RWPE2 (cell line): ENCODE results near the gene TAX1BP3.

Experiments
- ATAC-seq: fragments of 200-7000 bp; cut with Tn5 transposase; 3 replicates; pipeline ENCODE4 v1.9.1; 2021; ENCODE audit warnings: low read depth
- DNase-seq: peaks from one replicate; pipeline ENCODE4 v3.0.0-alpha.2; 2020; ENCODE audit warnings: low spot score
- H3K27ac ChIP-seq: fragments of 450-650 bp; 2 replicates; pipeline ENCODE4 v1.5.1; 2017; ENCODE audit warnings: mild to moderate bottlenecking; ENCODE audit not compliant: poor library complexity, severe bottlenecking
- H3K27me3 ChIP-seq: fragments of 250-450 bp; sonication (Bioruptor Pico); 2 replicates; pipeline ENCODE4 v1.5.1; 2021; ENCODE audit warnings: mild to moderate bottlenecking, moderate library complexity; ENCODE audit not compliant: insufficient read depth, poor library complexity, severe bottlenecking
- H3K36me3 ChIP-seq: fragments of 250-450 bp; sonication (Bioruptor Pico); 2 replicates; pipeline ENCODE4 v1.5.1; 2020; ENCODE audit warnings: low read depth, mild to moderate bottlenecking, moderate library complexity
- H3K4me1 ChIP-seq: fragments of 250-450 bp; sonication (Bioruptor Pico); 2 replicates; pipeline ENCODE4 v1.5.1; 2021; ENCODE audit warnings: mild to moderate bottlenecking, moderate library complexity; ENCODE audit not compliant: insufficient read depth, poor library complexity, severe bottlenecking
- H3K4me3 ChIP-seq: fragments of 250-450 bp; sonication (Bioruptor Pico); 2 replicates; pipeline ENCODE4 v1.5.1; 2021; ENCODE audit warnings: mild to moderate bottlenecking, moderate library complexity; ENCODE audit not compliant: severe bottlenecking
- H3K9me3 ChIP-seq: fragments of 250-450 bp; sonication (Bioruptor Pico); 2 replicates; pipeline ENCODE4 v1.5.1; 2021; ENCODE audit warnings: mild to moderate bottlenecking, moderate library complexity; ENCODE audit not compliant: severe bottlenecking
- TF ChIP-seq, protein P1 (sequence below): fragments of 450-650 bp; IDR thresholded peaks from one replicate; pipeline ENCODE4 v1.5.1; 2017; ENCODE audit warnings: mild to moderate bottlenecking, moderate library complexity; ENCODE audit not compliant: poor library complexity, severe bottlenecking

Gene TAX1BP3

DNA sequence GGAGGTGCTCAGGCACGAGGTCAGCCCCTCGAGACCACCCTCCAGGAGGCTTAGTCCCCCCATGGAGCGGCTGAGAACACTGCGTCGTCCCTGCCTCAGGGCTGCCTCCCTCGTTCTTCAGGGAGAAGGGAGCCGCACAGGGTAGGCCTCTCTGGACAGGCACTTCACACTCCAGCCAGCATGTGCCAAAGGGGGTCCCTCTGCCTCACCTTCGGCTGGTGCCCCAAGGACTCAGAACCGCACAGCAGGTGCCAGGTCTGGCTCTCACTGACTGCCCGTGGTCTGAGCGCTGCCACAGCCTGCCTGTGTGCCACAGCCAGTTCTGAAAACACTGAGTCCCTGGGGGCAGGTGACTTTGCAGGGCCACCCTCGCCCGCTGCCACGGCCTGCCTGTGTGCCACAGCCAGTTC, 20.5 kb upstream of the TAX1BP3 start:
- H3K27me3 ChIP-seq, result no peaks in the 10 kb centered on the region
- no peaks in the 10 kb centered on the region for H3K9me3 ChIP-seq
- no peak overlapping the region for H3K27ac ChIP-seq
- no peaks in the 10 kb centered on the region for H3K36me3 ChIP-seq
- no peak for DNase-seq
- TF ChIP-seq, protein P1, sequence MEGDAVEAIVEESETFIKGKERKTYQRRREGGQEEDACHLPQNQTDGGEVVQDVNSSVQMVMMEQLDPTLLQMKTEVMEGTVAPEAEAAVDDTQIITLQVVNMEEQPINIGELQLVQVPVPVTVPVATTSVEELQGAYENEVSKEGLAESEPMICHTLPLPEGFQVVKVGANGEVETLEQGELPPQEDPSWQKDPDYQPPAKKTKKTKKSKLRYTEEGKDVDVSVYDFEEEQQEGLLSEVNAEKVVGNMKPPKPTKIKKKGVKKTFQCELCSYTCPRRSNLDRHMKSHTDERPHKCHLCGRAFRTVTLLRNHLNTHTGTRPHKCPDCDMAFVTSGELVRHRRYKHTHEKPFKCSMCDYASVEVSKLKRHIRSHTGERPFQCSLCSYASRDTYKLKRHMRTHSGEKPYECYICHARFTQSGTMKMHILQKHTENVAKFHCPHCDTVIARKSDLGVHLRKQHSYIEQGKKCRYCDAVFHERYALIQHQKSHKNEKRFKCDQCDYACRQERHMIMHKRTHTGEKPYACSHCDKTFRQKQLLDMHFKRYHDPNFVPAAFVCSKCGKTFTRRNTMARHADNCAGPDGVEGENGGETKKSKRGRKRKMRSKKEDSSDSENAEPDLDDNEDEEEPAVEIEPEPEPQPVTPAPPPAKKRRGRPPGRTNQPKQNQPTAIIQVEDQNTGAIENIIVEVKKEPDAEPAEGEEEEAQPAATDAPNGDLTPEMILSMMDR, result no peak
- no peaks in the 10 kb centered on the region for H3K4me1 ChIP-seq
- no peak for ATAC-seq
- no peak overlapping the region for H3K4me3 ChIP-seq

DNA sequence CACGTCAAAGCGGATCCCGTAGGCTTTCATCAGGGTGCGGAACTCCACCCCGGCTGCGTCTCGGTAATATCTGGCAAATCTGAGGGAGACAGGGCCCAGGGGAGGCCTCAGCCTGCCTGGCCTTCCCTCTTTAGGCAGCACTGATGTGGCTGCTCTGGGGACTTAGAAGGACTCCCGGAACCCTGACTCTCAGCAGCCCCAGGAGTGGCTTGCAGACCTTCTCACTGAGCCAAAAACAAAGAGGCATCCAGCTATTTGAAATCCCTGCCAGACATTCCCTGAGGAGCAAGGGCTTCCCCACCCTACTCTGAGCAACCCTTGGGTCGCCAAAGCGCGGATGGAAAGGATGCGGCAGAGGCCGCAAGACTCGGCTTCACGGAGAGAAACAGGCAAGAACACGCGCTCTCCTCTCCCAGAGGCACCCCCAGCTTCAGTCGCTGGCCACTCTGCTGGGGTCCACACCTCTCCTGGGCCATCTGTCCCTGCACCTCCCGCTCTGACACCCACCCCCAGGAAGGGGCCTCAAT, 19.7 kb upstream of the TAX1BP3 start:
- peak; percentile 28; the same call in 1 of the 3 replicates for ATAC-seq
- no peak for DNase-seq

DNA sequence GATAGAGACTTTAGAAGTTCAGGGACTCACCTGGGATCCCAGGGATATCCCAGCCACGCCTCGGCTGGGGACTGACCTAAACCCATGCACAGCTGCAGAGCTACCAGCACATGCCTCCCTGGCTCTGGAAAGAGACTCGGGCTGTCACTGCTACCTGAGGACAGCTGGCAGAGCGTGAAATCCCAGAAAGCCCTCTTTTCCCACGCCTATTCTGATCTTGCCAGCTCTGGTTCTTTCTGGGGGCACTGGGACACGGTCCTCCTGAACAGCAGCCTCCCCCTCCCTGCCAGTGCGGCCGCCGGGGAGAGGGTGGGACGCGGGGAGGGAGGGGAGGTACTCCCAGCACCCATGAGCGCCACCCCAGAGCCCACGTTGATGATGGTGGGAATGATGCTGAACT, 16.8 kb upstream of the TAX1BP3 start:
- Histone ChIP-seq H3K9me3 (no peaks in the 10 kb centered on the region), H3K4me3 (no peak overlapping the region), H3K27me3 (no peaks in the 10 kb centered on the region), H3K36me3 (no peaks in the 10 kb centered on the region), H3K27ac (no peak overlapping the region), H3K4me1 (no peaks in the 10 kb centered on the region)
- ATAC-seq (peak; percentile 38; the same call in 1 of the 3 replicates), DNase-seq (no peak)
- TF ChIP-seq, protein P1, result no peak

More for the DNA sequence above, 19.7 kb upstream of the TAX1BP3 start:
- no peaks in the 10 kb centered on the region for H3K4me1 ChIP-seq
- no peaks in the 10 kb centered on the region for H3K9me3 ChIP-seq
- no peaks in the 10 kb centered on the region for H3K36me3 ChIP-seq
- H3K27me3 ChIP-seq, result no peaks in the 10 kb centered on the region
- H3K4me3 ChIP-seq, result no peak overlapping the region
- TF ChIP-seq, protein P1, result no peak
- no peak overlapping the region for H3K27ac ChIP-seq

DNA sequence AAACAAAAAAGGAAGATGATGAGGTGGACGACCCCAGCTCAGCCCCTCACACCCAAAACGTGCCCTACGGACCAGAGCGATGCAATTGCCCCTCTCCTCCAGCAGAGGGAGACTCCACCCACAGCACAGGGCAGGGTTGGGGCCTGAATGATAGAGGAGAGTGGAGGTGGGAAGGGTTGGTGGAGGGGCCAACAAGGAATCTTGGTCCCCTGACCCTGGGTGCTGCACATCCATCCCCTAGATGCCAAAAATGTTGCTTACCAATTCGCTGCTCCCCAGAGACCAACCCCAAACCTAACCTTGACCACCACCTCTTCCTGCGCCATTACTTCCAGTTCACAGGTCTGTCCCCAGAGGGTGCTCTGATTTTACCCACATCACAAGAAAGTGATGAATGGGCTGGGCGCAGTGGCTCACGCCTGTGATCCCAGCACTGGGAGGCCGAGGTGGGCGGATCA, 14.7 kb upstream of the TAX1BP3 start:
- peak; percentile 50; the same call in 2 of the 3 replicates for ATAC-seq
- DNase-seq, result no peak

DNA sequence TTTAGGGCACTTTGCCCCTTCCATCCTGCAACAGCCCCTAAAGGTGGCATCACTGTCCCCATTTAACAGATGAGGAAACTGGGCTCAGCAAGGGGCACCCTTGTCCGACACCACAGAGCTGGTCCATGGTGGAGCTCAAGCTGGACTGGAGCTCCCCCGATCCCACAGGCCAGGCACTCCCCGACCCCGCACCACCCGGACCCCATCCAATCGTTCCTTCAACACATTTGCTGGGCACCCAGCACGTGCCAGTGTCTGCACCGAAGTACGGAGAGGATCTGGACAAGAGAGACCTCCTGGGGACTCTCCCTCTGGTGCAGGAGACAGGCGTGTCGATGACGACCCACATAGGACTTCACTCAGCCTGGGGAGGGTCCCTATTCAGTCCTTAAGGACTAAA, 13.7 kb upstream of the TAX1BP3 start:
- Histone ChIP-seq H3K9me3 (no peaks in the 10 kb centered on the region), H3K4me3 (no peak overlapping the region), H3K4me1 (no peaks in the 10 kb centered on the region), H3K27ac (no peak overlapping the region), H3K27me3 (no peaks in the 10 kb centered on the region), H3K36me3 (no peaks in the 10 kb centered on the region)
- DNase-seq, result no peak
- TF ChIP-seq, protein P1, result no peak
- no peak for ATAC-seq

More for the DNA sequence above, 14.7 kb upstream of the TAX1BP3 start:
- Histone ChIP-seq H3K9me3 (no peaks in the 10 kb centered on the region), H3K4me1 (no peaks in the 10 kb centered on the region), H3K4me3 (no peak overlapping the region), H3K36me3 (no peaks in the 10 kb centered on the region), H3K27me3 (no peaks in the 10 kb centered on the region), H3K27ac (no peak overlapping the region)
- TF ChIP-seq, protein P1, result peak; percentile 79
